B cell (primary cell): Measurements from ENCODE around the gene RIT2.

ENCODE experiments used
- EZH2 ChIP-seq: IDR thresholded peaks from 2 replicates; pipeline ENCODE4 v1.6.1; 2012; ENCODE audit warnings: borderline replicate concordance, low read depth, mild to moderate bottlenecking, moderate library complexity, low read length; ENCODE audit not compliant: insufficient read depth, poor library complexity, severe bottlenecking
- TF ChIP-seq, protein P1 (sequence below): fragments of 200-600 bp; IDR thresholded peaks from one replicate; pipeline ENCODE4 v1.8.0; 2022; ENCODE audit warnings: antibody characterized with exemption, mild to moderate bottlenecking

DNA sequence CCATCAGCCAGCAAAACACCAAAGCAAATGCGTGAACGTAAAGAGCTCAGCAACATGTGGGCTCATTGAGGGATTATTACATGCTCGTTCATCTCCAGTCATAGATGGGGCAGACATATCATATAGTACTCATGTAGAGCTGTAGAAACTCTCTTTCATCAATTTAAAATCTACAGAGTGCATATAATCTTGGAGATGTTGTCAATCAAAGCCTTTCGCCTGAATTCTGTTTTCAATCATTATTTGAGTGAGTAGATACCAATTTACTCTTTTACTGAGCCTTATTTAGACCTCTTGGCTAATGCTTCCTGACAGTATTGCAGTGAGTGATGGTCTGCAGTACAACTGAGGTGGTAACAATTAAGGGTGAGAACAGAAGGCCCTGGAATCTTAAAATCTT lies 7.0 kb downstream of the RIT2 start:
- TF ChIP-seq, protein P1, sequence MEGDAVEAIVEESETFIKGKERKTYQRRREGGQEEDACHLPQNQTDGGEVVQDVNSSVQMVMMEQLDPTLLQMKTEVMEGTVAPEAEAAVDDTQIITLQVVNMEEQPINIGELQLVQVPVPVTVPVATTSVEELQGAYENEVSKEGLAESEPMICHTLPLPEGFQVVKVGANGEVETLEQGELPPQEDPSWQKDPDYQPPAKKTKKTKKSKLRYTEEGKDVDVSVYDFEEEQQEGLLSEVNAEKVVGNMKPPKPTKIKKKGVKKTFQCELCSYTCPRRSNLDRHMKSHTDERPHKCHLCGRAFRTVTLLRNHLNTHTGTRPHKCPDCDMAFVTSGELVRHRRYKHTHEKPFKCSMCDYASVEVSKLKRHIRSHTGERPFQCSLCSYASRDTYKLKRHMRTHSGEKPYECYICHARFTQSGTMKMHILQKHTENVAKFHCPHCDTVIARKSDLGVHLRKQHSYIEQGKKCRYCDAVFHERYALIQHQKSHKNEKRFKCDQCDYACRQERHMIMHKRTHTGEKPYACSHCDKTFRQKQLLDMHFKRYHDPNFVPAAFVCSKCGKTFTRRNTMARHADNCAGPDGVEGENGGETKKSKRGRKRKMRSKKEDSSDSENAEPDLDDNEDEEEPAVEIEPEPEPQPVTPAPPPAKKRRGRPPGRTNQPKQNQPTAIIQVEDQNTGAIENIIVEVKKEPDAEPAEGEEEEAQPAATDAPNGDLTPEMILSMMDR = no peak
- TF ChIP-seq EZH2 = no peak
